Measurements from ENCODE around the gene IFIH1.

Gene IFIH1

DNA sequence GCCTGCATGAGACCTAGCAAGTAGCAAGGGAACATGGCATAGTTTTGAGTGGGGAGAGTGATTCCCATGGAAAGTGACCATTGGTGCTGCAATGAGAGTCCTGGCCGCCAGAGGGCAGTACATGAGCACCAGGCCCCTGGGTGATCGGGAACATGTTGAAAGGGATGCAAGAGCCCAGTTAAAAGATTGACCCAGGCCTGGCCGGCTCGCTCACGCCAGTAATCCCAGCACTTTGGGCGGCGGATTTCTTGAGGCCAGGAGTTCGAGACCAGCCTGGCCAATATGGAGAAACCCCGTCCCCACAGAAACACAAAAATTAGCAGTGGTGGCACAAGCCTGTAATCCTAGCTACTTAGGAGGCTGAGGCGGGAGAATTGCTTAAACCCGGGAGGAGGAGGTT lies 97.4 kb downstream of the IFIH1 start:
- in situ Hi-C loops (cut with HindIII; ENCODE audit: low sequenced_read_pairs) = loop anchor here (5.0 kb wide), 1 partner anchor 56 kb away; no protein-coding TSS in a partner anchor

GRCh38 chr2:162220368-162220767 lies 98.1 kb downstream of the IFIH1 start:
- in situ Hi-C loops (cut with HindIII; ENCODE audit: low sequenced_read_pairs) = loop anchor here (5.0 kb wide), 1 partner anchor 57 kb away; no protein-coding TSS in a partner anchor

DNA sequence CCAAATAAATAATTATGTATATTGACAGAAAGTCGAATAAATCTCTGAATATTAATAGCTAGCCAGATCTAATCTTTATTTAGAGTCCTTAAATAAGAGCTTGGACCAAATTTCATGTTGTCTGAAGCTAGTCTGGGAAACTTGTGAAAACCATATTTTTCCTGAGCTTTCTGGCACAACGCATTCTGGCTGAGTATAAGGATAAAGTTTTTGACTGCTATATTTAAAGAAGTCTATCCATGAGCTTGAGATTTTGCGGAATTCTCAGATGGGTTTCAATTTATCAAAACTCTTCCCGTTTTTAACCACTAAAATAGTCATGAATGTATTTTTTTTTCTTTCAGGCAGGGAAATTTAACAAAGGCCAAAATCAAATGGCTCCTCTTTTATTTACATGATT lies 99.1 kb downstream of the IFIH1 start:
- in situ Hi-C loops (cut with HindIII; ENCODE audit: low sequenced_read_pairs) = no loop called here

- in situ Hi-C loops (cut with HindIII; ENCODE audit: low sequenced_read_pairs) = no loop called here
These were observed 100.9 kb downstream of the IFIH1 start for GRCh38 chr2:162217598-162217997.
